Activated CD4-positive, alpha-beta T cell treated with anti-CD3 and anti-CD28 coated beads, Interleukin-2, amount 10 ng/mL, durations not matched to agents 7 days and 5 days (primary cell): ENCODE measurements around the gene HIVEP3. TPM values are rescaled to one million over a fixed set of nuclear protein-coding genes. Genes with fewer than 3 reads are reported as not detected.
"Not testable (repeated sequence)": the region's sequence is repeated elsewhere in the genome, so short reads cannot be mapped to it uniquely, and the experiment has no call there.

Experiments
- CTCF ChIA-PET: fragments of 350-600 bp; sonication (Branson Sonifier 250); formaldehyde crosslinking; loops from one replicate; lab custom pipeline; 2021; ENCODE audit warnings: antibody characterized with exemption; lab: Charles Lee
- POLR2A ChIA-PET: fragments of 350-600 bp; sonication (Branson Sonifier 250); formaldehyde crosslinking; loops from one replicate; lab custom pipeline; 2021; ENCODE audit warnings: antibody characterized with exemption; lab: Charles Lee
- DNase-seq: peaks from one replicate; pipeline ENCODE4 v3.0.0-alpha.2; 2020
- H3K27ac Mint-ChIP-seq: one replicate; pipeline ENCODE4 v1.8.0; 2021; ENCODE audit warnings: mild to moderate bottlenecking, moderate library complexity, mixed read lengths
- H3K27me3 Mint-ChIP-seq: one replicate; pipeline ENCODE4 v1.8.0; 2021; ENCODE audit warnings: mixed read lengths
- H3K36me3 Mint-ChIP-seq: one replicate; pipeline ENCODE4 v1.8.0; 2021; ENCODE audit warnings: low read depth, mixed read lengths
- H3K4me1 Mint-ChIP-seq: one replicate; pipeline ENCODE4 v1.8.0; 2021; ENCODE audit warnings: mixed read lengths
- H3K4me3 Mint-ChIP-seq: one replicate; pipeline ENCODE4 v1.8.0; 2021; ENCODE audit warnings: mild to moderate bottlenecking, moderate library complexity, mixed read lengths
- H3K9me3 Mint-ChIP-seq: one replicate; pipeline ENCODE4 v1.8.0; 2021; ENCODE audit warnings: mixed read lengths
- total RNA-seq, 2 experiments: library from RNA; stranded (reverse); gene quantifications; one replicate each; pipeline ENCODE4 v1.2.3, GENCODE V29; 2021

The HIVEP3 gene
- total RNA-seq, 2 experiments from 2014 or later = 18.4 to 21.5 TPM

- H3K36me3 Mint-ChIP-seq, DNase-seq, H3K9me3 Mint-ChIP-seq, H3K27me3 Mint-ChIP-seq, H3K27ac Mint-ChIP-seq, POLR2A ChIA-PET, H3K4me3 Mint-ChIP-seq: not testable (repeated sequence)
- peaks cover 30% of the 10 kb centered on the region for H3K4me1 Mint-ChIP-seq
- CTCF ChIA-PET = interaction anchor here (0.6 to 1.3 kb wide), 3 partner anchors 13 to 206 kb away, joined by 3 to 4 read pairs (median 3); no protein-coding TSS in a partner anchor
Measured at GRCh38 chr1:41691966-41692365, 226.8 kb downstream of the HIVEP3 start.

- CTCF ChIA-PET = interaction anchor here (1.3 to 1.5 kb wide), 2 partner anchors 10 to 13 kb away, joined by 3 read pairs; no protein-coding TSS in a partner anchor
- Mint-ChIP-seq H3K36me3 (peaks cover 5% of the 10 kb centered on the region), H3K4me3 (no peak overlapping the region), H3K27ac (no peak overlapping the region), H3K27me3 (no peaks in the 10 kb centered on the region), H3K9me3 (no peaks in the 10 kb centered on the region), H3K4me1 (peaks cover 35% of the 10 kb centered on the region)
- POLR2A ChIA-PET = no interaction called here
- no peak for DNase-seq
Measured at GRCh38 chr1:41691424-41691823, 227.3 kb downstream of the HIVEP3 start.

GRCh38 chr1:41690331-41690730, 228.4 kb downstream of the HIVEP3 start:
- no peak overlapping the region for H3K4me3 Mint-ChIP-seq
- ChIA-PET CTCF (interaction anchor here (1.3 to 1.5 kb wide), 2 partner anchors 9 to 19 kb away, joined by 3 read pairs; no protein-coding TSS in a partner anchor), POLR2A (no interaction called here)
- H3K27me3 Mint-ChIP-seq = no peaks in the 10 kb centered on the region
- peaks cover 45% of the 10 kb centered on the region for H3K4me1 Mint-ChIP-seq
- no peak for DNase-seq
- peaks cover 5% of the 10 kb centered on the region for H3K36me3 Mint-ChIP-seq
- H3K27ac Mint-ChIP-seq = no peak overlapping the region
- H3K9me3 Mint-ChIP-seq = no peaks in the 10 kb centered on the region

- Mint-ChIP-seq H3K36me3 (peaks cover 5% of the 10 kb centered on the region), H3K4me1 (peaks cover 52% of the 10 kb centered on the region), H3K4me3 (no peak overlapping the region), H3K27me3 (no peaks in the 10 kb centered on the region), H3K9me3 (no peaks in the 10 kb centered on the region), H3K27ac (no peak overlapping the region)
- POLR2A ChIA-PET = no interaction called here
- no peak for DNase-seq
- CTCF ChIA-PET = interaction anchor here (1.0 to 1.4 kb wide), 2 partner anchors 19 to 66 kb away, joined by 4 read pairs; no protein-coding TSS in a partner anchor
Measured at GRCh38 chr1:41689558-41689981, 229.2 kb downstream of the HIVEP3 start.

- H3K36me3 Mint-ChIP-seq = peaks cover 5% of the 10 kb centered on the region
- ChIA-PET POLR2A (no interaction called here), CTCF (interaction anchor here (1.0 to 1.4 kb wide), 2 partner anchors 19 to 66 kb away, joined by 4 read pairs; no protein-coding TSS in a partner anchor)
- H3K27ac Mint-ChIP-seq = no peak overlapping the region
- H3K27me3 Mint-ChIP-seq = no peaks in the 10 kb centered on the region
- H3K9me3 Mint-ChIP-seq = no peaks in the 10 kb centered on the region
- H3K4me1 Mint-ChIP-seq = peaks cover 57% of the 10 kb centered on the region
- DNase-seq = no peak
- H3K4me3 Mint-ChIP-seq = no peak overlapping the region
Measured at GRCh38 chr1:41689139-41689538, 229.6 kb downstream of the HIVEP3 start.

GRCh38 chr1:41687007-41687406, 231.7 kb downstream of the HIVEP3 start:
- ChIA-PET CTCF (interaction anchor here (0.8 to 1.7 kb wide), 5 partner anchors 8 to 21 kb away, joined by 3 to 5 read pairs (median 3); no protein-coding TSS in a partner anchor), POLR2A (no interaction called here)
- no peak for DNase-seq
- Mint-ChIP-seq H3K36me3 (peaks cover 5% of the 10 kb centered on the region), H3K4me3 (no peak overlapping the region), H3K9me3 (no peaks in the 10 kb centered on the region), H3K27me3 (no peaks in the 10 kb centered on the region), H3K4me1 (peaks cover 78% of the 10 kb centered on the region), H3K27ac (no peak overlapping the region)

- DNase-seq = peak; percentile 54
- ChIA-PET CTCF (interaction anchor here (1.0 to 5.4 kb wide), 9 partner anchors 11 to 128 kb away, joined by 3 to 34 read pairs (median 3); no protein-coding TSS in a partner anchor), POLR2A (interaction anchor here (0.7 to 1.2 kb wide), 2 partner anchors 11 to 39 kb away, joined by 3 read pairs; no protein-coding TSS in a partner anchor)
- Mint-ChIP-seq H3K36me3 (peaks cover 5% of the 10 kb centered on the region), H3K4me3 (peak overlapping the region; percentile 40), H3K9me3 (no peaks in the 10 kb centered on the region), H3K4me1 (peaks cover 91% of the 10 kb centered on the region), H3K27ac (peak overlapping the region; percentile 66), H3K27me3 (no peaks in the 10 kb centered on the region)
Measured at GRCh38 chr1:41683681-41684500, 234.8 kb downstream of the HIVEP3 start.

GRCh38 chr1:41682845-41683625, 235.7 kb downstream of the HIVEP3 start:
- Mint-ChIP-seq H3K27ac (peak overlapping the region; percentile 66), H3K27me3 (no peaks in the 10 kb centered on the region), H3K4me1 (peaks cover 95% of the 10 kb centered on the region), H3K9me3 (no peaks in the 10 kb centered on the region), H3K4me3 (peak overlapping the region; percentile 40), H3K36me3 (peaks cover 3% of the 10 kb centered on the region)
- DNase-seq = no peak
- ChIA-PET CTCF (interaction anchor here (1.0 to 5.4 kb wide), 8 partner anchors 10 to 129 kb away, joined by 3 to 34 read pairs (median 4); no protein-coding TSS in a partner anchor), POLR2A (interaction anchor here (0.7 kb wide), 1 partner anchor 10 kb away, joined by 3 read pairs; no protein-coding TSS in a partner anchor)

- Mint-ChIP-seq H3K27ac (no peak overlapping the region), H3K4me1 (peaks cover 97% of the 10 kb centered on the region), H3K27me3 (no peaks in the 10 kb centered on the region), H3K4me3 (no peak overlapping the region), H3K9me3 (no peaks in the 10 kb centered on the region), H3K36me3 (no peaks in the 10 kb centered on the region)
- CTCF ChIA-PET = interaction anchor here (0.7 to 5.4 kb wide), 7 partner anchors 9 to 210 kb away, joined by 3 to 34 read pairs (median 3); no protein-coding TSS in a partner anchor
- no peak for DNase-seq
- POLR2A ChIA-PET = no interaction called here
Measured at GRCh38 chr1:41682149-41682548, 236.6 kb downstream of the HIVEP3 start.

GRCh38 chr1:41681331-41682098, 237.2 kb downstream of the HIVEP3 start:
- ChIA-PET CTCF (interaction anchor here (0.7 to 5.4 kb wide), 11 partner anchors 9 to 210 kb away, joined by 3 to 34 read pairs (median 3); no protein-coding TSS in a partner anchor), POLR2A (interaction anchor here (0.6 kb wide), 1 partner anchor 273 kb away, joined by 6 read pairs; no protein-coding TSS in a partner anchor)
- Mint-ChIP-seq H3K36me3 (peaks cover 4% of the 10 kb centered on the region), H3K4me3 (no peak overlapping the region), H3K9me3 (no peaks in the 10 kb centered on the region), H3K4me1 (peaks cover 96% of the 10 kb centered on the region), H3K27me3 (no peaks in the 10 kb centered on the region), H3K27ac (no peak overlapping the region)
- no peak for DNase-seq

GRCh38 chr1:41679994-41680393, 238.7 kb downstream of the HIVEP3 start:
- H3K4me3 Mint-ChIP-seq = no peak overlapping the region
- peaks cover 4% of the 10 kb centered on the region for H3K36me3 Mint-ChIP-seq
- CTCF ChIA-PET = interaction anchor here (0.8 to 5.4 kb wide), 9 partner anchors 7 to 132 kb away, joined by 3 to 34 read pairs (median 4); no protein-coding TSS in a partner anchor
- DNase-seq = no peak
- H3K27ac Mint-ChIP-seq = peak overlapping the region; percentile 55
- no peaks in the 10 kb centered on the region for H3K9me3 Mint-ChIP-seq
- POLR2A ChIA-PET = no interaction called here
- no peaks in the 10 kb centered on the region for H3K27me3 Mint-ChIP-seq
- H3K4me1 Mint-ChIP-seq = peaks cover 92% of the 10 kb centered on the region
